CD4-positive, alpha-beta memory T cell (primary cell): Measurements from ENCODE around the gene BCAS2. TPM values are rescaled to one million over a fixed set of nuclear protein-coding genes. Genes with fewer than 3 reads are reported as not detected.
"Not testable (repeated sequence)": the region's sequence is repeated elsewhere in the genome, so short reads cannot be mapped to it uniquely, and the experiment has no call there.

Experiments used
- CTCF ChIA-PET: fragments of 350-600 bp; sonication (Branson Sonifier 250); formaldehyde crosslinking; loops from one replicate; lab custom pipeline; 2021; ENCODE audit warnings: inconsistent platforms; ENCODE audit not compliant: partially characterized antibody; lab: Charles Lee
- POLR2A ChIA-PET: fragments of 350-600 bp; sonication (Branson Sonifier 250); formaldehyde crosslinking; loops from one replicate; lab custom pipeline; 2021; ENCODE audit not compliant: partially characterized antibody; lab: Charles Lee
- DNase-seq, 5 donors: peaks; one replicate each; pipeline versions ENCODE4 v3.0.0 to v3.0.0-alpha.2; 2020 to 2022; ENCODE audit warnings: mixed read lengths in 1 of 5
- H3K27ac ChIP-seq: one replicate; pipeline ENCODE4 v1.7.0; 2013; ENCODE audit warnings: low read depth, low read length
- H3K27me3 ChIP-seq: 2 replicates; pipeline ENCODE4 v1.7.0; 2013; ENCODE audit warnings: mild to moderate bottlenecking, low read length, moderate library complexity; ENCODE audit not compliant: insufficient read depth
- H3K36me3 ChIP-seq: 2 replicates; pipeline ENCODE4 v1.7.0; 2013; ENCODE audit warnings: mild to moderate bottlenecking, low read length, moderate library complexity; ENCODE audit not compliant: insufficient read depth
- H3K4me1 ChIP-seq: 2 replicates; pipeline ENCODE4 v1.7.0; 2013; ENCODE audit warnings: mild to moderate bottlenecking, low read length, moderate library complexity; ENCODE audit not compliant: insufficient read depth
- H3K4me3 ChIP-seq, 2 donors: one replicate each; pipeline ENCODE4 v1.7.0; 2013; ENCODE audit warnings: low read length in 2 of 2, mild to moderate bottlenecking in 1 of 2
- H3K9me3 ChIP-seq, 2 donors: one replicate each; pipeline ENCODE4 v1.7.0; 2013; ENCODE audit warnings: low read length in 2 of 2, control low read depth in 1 of 2; ENCODE audit not compliant: control insufficient read depth in 1 of 2
- H3K27ac Mint-ChIP-seq, 7 donors: one replicate each; pipeline ENCODE4 v1.8.0; 2020 to 2021; ENCODE audit warnings: mixed read lengths in 7 of 7, mild to moderate bottlenecking in 6 of 7, inconsistent platforms in 3 of 7, moderate library complexity in 3 of 7
- H3K27me3 Mint-ChIP-seq, 2 donors: one replicate each; pipeline ENCODE4 v1.8.0; 2020 to 2021; ENCODE audit warnings: mixed read lengths in 2 of 2
- H3K36me3 Mint-ChIP-seq, 2 donors: one replicate each; pipeline ENCODE4 v1.8.0; 2020 to 2021; ENCODE audit warnings: mixed read lengths in 2 of 2, inconsistent platforms in 1 of 2, mild to moderate bottlenecking in 1 of 2
- H3K4me1 Mint-ChIP-seq, 4 donors: one replicate each; pipeline ENCODE4 v1.8.0; 2020 to 2021; ENCODE audit warnings: mixed read lengths in 4 of 4, mild to moderate bottlenecking in 1 of 4
- H3K4me3 Mint-ChIP-seq, 8 donors: one replicate each; pipeline ENCODE4 v1.8.0; 2020 to 2021; ENCODE audit warnings: mixed read lengths in 8 of 8, mild to moderate bottlenecking in 7 of 8, moderate library complexity in 6 of 8, inconsistent platforms in 3 of 8
- H3K9me3 Mint-ChIP-seq, 8 donors: one replicate each; pipeline ENCODE4 v1.8.0; 2020 to 2021; ENCODE audit warnings: mixed read lengths in 8 of 8, mild to moderate bottlenecking in 5 of 8, inconsistent platforms in 3 of 8, moderate library complexity in 1 of 8
- intact Hi-C: fragments of 100-400 bp; cut with micrococcal nuclease; formaldehyde crosslinking; loops from one replicate; pipeline ENCODE4 v1.15.1; 2023
- polyA plus RNA-seq, 2 donors: library from polyadenylated mRNA; unstranded; fragments of 300-500 nt; fragmentation: Illumina TruSeq; gene quantifications; one replicate each; pipeline ENCODE4 v1.2.3, GENCODE V29; 2021
- total RNA-seq, 2 experiments: library from RNA; stranded (reverse); gene quantifications; one replicate each; pipeline ENCODE4 v1.2.3, GENCODE V29; 2021

Gene BCAS2
- total and polyA plus RNA-seq, 4 experiments from 2014 or later = 33.9 to 159 (median 67.1) TPM

DNA sequence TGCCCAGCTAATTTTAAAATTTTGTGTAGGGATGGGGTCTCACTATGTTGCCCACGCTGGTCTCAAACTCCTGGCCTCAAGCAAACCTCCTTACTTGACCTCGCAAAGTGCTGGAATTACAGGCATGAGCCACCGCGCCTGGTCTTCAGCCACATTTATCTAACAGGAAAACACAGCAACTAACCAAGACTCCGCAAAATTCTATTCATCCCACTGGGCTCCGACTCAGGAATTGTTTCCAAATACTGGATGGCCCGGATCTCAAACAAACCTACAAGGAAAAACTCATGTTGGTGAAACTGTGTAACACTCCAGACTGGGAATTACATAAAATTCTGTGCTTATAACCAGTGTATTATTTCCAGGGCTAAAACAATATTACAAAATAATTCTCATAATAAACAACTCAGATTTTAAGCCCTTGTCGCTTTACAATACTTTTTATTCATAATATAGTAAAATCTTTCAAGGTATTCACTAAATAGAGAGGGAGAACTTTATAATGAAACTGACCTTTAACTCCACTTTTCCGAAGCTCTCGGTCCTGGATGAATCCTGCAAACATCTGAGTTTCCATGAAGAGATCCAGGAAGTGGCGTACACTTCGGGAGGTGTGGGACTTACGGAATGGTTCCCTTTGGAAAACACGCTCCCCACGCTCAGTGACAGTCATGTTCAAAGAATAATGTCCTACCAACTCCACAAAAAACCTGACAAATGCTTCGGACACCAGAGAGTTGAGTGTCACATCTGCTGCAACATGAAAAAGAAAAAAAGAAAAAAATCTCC, 6.0 kb upstream of the BCAS2 start:
- DNase-seq = no peak
- ChIA-PET POLR2A (no interaction called here), CTCF (no interaction called here)
- no peak overlapping the region for H3K27ac Mint-ChIP-seq
- peaks cover 0 to 4% (median 0%) of the 10 kb centered on the region in 4 donors for H3K4me1 Mint-ChIP-seq
- no peak overlapping the region for H3K4me3 Mint-ChIP-seq
- Histone ChIP-seq H3K4me1 (no peaks in the 10 kb centered on the region), H3K27ac (no peak overlapping the region), H3K36me3 (no peaks in the 10 kb centered on the region), H3K9me3 (no peaks in the 10 kb centered on the region), H3K4me3 (no peak overlapping the region), H3K27me3 (no peaks in the 10 kb centered on the region)
- no peaks in the 10 kb centered on the region for H3K9me3 Mint-ChIP-seq
- H3K36me3 Mint-ChIP-seq = no peaks in the 10 kb centered on the region
- intact Hi-C loops = loop anchor here (10.0 kb wide), 1 partner anchor 507 kb away; no protein-coding TSS in a partner anchor
- peaks cover 9 to 13% of the 10 kb centered on the region in 2 donors for H3K27me3 Mint-ChIP-seq

DNA sequence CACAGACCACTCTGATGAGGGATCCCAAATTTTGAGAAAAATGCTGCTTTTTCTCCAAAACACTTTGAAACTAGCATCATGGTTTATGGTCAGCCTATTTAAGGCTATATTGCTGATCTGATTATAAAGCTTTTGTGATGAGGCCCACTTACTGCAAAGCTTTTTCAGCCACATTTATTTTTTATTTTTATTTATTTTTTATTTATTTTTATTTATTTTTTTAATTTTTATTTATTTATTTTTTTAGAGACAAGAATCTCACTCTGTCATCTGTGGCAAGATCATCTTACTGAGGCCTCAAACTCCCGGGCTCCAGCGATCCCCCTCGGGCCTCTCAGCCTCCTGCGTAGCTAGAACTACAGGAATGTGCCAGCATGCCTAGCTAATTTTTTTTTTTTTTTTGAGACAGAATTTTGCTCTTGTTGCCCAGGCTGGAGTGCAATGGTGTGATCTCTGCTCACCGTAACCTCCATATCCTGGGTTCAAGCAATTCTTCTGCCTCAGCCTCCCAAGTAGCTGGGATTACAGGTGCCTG, 5.2 kb upstream of the BCAS2 start:
- Histone ChIP-seq H3K4me3 (no peak overlapping the region), H3K9me3 (no peaks in the 10 kb centered on the region), H3K4me1 (peaks cover 6% of the 10 kb centered on the region), H3K36me3 (no peaks in the 10 kb centered on the region), H3K27me3 (no peaks in the 10 kb centered on the region), H3K27ac (no peak overlapping the region)
- Mint-ChIP-seq H3K36me3 (peaks cover 0 to 3% of the 10 kb centered on the region in 2 donors), H3K4me1 (peaks cover 0 to 12% (median 4%) of the 10 kb centered on the region in 4 donors), H3K27ac (no peak overlapping the region), H3K9me3 (peaks cover 0 to 2% (median 0%) of the 10 kb centered on the region in 8 donors), H3K4me3 (no peak overlapping the region), H3K27me3 (peaks cover 9 to 11% of the 10 kb centered on the region in 2 donors)
- no peak for DNase-seq
- intact Hi-C loops = loop anchor here (10.0 kb wide), 1 partner anchor 508 kb away; no protein-coding TSS in a partner anchor
- POLR2A ChIA-PET = no interaction called here
- CTCF ChIA-PET = no interaction called here

DNA sequence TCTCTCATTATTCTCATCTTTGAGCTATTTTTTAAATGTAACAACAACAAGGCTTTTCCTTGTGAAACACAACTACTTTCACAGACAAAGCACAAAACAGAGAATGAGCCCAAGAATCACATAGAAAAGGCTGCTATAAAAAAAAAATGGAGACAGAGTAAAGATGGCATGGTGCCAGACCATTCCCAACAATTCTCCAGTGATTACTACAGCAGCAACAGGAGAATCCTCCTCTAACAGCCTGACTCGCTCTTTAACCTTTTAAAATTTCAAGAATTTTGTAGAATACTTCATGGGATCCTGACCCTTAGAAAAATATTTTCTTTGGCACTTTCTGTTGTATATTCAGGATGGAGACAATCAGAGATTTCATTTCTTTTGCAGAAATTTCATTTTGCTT, 3.8 kb upstream of the BCAS2 start:
- Histone ChIP-seq H3K27me3 (no peaks in the 10 kb centered on the region), H3K4me1 (peaks cover 15% of the 10 kb centered on the region), H3K4me3 (no peak overlapping the region), H3K9me3 (no peaks in the 10 kb centered on the region), H3K36me3 (no peaks in the 10 kb centered on the region), H3K27ac (no peak overlapping the region)
- ChIA-PET CTCF (no interaction called here), POLR2A (interaction anchor here (2.0 kb wide), 1 partner anchor 130 kb away, joined by 6 read pairs; no protein-coding TSS in a partner anchor)
- Mint-ChIP-seq H3K27me3 (peaks cover 5 to 9% of the 10 kb centered on the region in 2 donors), H3K4me3 (no peak overlapping the region), H3K27ac (no peak overlapping the region), H3K4me1 (peaks cover 3 to 20% (median 12%) of the 10 kb centered on the region in 4 donors), H3K36me3 (peaks cover 0 to 12% of the 10 kb centered on the region in 2 donors), H3K9me3 (peaks cover 0 to 2% (median 0%) of the 10 kb centered on the region in 8 donors)
- DNase-seq = no peak
- intact Hi-C loops = loop anchor here (10.0 kb wide), 1 partner anchor 510 kb away; no protein-coding TSS in a partner anchor

DNA sequence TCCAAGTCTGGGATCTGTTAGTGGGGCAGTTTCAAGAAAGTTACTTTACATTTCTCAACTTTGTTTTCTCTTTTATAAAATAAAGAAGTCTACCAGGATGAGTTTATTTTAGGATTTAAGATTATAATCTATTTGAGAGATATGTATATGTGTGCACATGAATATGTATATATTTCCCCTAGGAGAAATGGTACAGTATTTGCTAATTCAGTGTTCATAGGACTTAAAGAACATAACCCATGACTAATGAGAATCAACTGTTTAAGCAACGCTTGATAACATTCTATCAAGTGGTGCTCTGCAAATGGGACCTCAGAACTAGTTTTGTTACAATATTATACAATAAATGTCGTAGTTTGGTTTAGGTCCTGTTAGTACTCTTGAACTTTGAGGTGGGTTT, 7.0 kb downstream of the BCAS2 start:
- intact Hi-C loops = no loop called here
- CTCF ChIA-PET = interaction anchor here (1.0 to 1.5 kb wide), 2 partner anchors 168 to 227 kb away, joined by 3 to 4 read pairs; no protein-coding TSS in a partner anchor
- Histone ChIP-seq H3K36me3 (peaks cover 48% of the 10 kb centered on the region), H3K9me3 (no peaks in the 10 kb centered on the region), H3K27ac (no peak overlapping the region), H3K4me1 (peaks cover 9% of the 10 kb centered on the region), H3K27me3 (no peaks in the 10 kb centered on the region), H3K4me3 (no peak overlapping the region)
- peaks cover 12 to 18% (median 15%) of the 10 kb centered on the region in 4 donors for H3K4me1 Mint-ChIP-seq
- POLR2A ChIA-PET = interaction anchor here (1.2 kb wide), 1 partner anchor 10 kb away, joined by 3 read pairs; no protein-coding TSS in a partner anchor
- H3K36me3 Mint-ChIP-seq = peaks cover 63 to 81% of the 10 kb centered on the region in 2 donors
- H3K4me3 Mint-ChIP-seq = no peak overlapping the region
- H3K27ac Mint-ChIP-seq = no peak overlapping the region
- H3K27me3 Mint-ChIP-seq = no peaks in the 10 kb centered on the region
- peaks cover 0 to 2% (median 0%) of the 10 kb centered on the region in 8 donors for H3K9me3 Mint-ChIP-seq
- no peak for DNase-seq

DNA sequence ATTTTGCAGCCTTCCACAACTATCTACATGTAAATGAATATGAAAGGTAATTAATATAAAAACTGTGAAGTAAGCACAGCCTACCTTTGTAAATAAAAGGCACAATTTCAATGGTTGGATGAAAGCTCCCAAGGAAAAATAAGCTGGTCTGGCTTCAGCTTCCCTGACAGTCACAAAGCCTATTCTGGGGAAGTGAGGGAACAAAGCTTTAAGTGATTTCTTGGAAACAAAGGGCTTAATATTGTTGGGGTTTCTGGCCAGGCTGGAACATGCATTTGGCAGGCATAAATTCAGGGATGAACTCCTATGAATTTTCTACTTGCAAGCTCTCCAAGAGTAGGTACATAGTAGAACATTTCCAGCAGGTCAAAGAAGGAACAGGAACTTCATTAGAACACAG, 17.3 kb downstream of the BCAS2 start:
- H3K27ac ChIP-seq = no peak overlapping the region
- intact Hi-C loops = no loop called here
- no peak for DNase-seq
- ChIA-PET CTCF (no interaction called here), POLR2A (interaction anchor here (0.7 to 1.3 kb wide), 3 partner anchors 10 to 53 kb away, joined by 3 to 4 read pairs (median 3); partner anchors contain the start of genes BCAS2 and TRIM33)
- Mint-ChIP-seq H3K27ac (no peak overlapping the region), H3K9me3 (peaks cover 0 to 7% (median 0%) of the 10 kb centered on the region in 8 donors), H3K4me3 (no peak overlapping the region), H3K27me3 (no peaks in the 10 kb centered on the region), H3K4me1 (no peaks in the 10 kb centered on the region), H3K36me3 (peaks cover 44% of the 10 kb centered on the region in 2 donors)
- H3K36me3 ChIP-seq = peaks cover 21% of the 10 kb centered on the region
- H3K27me3 ChIP-seq = no peaks in the 10 kb centered on the region
- no peaks in the 10 kb centered on the region for H3K4me1 ChIP-seq
- H3K9me3 ChIP-seq = no peaks in the 10 kb centered on the region
- no peak overlapping the region for H3K4me3 ChIP-seq

DNA sequence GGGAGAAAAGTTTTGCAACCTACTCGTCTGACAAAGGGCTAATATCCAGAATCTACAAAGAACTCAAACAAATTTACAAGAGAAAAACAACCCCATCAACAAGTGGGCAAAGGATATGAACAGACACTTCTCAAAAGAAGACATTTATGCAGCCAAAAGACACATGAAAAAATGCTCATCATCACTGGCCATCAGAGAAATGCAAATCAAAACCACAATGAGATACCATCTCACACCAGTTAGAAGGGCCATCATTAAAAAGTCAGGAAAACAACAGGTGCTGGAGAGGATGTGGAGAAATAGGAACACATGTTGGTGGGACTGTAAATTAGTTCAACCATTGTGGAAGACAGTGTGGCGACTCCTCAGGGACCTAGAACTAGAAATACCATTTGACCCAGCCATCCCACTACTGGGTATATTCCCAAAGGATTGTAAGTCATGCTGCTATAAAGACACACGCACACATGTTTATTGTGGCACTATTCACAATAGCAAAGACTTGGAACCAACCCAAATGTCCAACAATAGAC, 18.4 kb downstream of the BCAS2 start:
- H3K4me3 ChIP-seq, intact Hi-C loops, H3K27me3 ChIP-seq, H3K27ac ChIP-seq, H3K9me3 ChIP-seq, POLR2A ChIA-PET, H3K9me3 Mint-ChIP-seq, H3K4me1 ChIP-seq, H3K27me3 Mint-ChIP-seq, H3K4me3 Mint-ChIP-seq, H3K27ac Mint-ChIP-seq, H3K4me1 Mint-ChIP-seq, CTCF ChIA-PET, DNase-seq: not testable (repeated sequence)
- H3K36me3 ChIP-seq = peaks cover 20% of the 10 kb centered on the region
- peaks cover 36 to 38% of the 10 kb centered on the region in 2 donors for H3K36me3 Mint-ChIP-seq

DNA sequence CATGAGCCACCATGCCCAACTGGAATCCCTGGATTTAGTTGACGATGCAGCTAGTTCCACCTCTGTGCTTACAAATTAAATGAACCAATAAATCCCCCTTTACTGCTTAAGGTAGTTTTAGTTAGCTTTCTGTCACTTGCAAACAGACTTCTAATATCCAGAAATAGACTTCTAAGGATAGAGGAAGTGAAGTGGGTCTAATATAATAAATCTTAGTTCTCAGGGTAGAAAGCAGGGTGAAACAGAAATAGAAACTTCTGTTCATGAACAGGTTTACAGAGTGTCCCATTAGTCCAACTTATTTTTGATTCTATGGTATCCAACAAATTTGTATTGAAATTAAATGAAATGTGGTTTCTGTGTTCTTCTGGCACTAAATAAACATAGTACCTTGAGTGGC, 20.1 kb downstream of the BCAS2 start:
- Mint-ChIP-seq H3K9me3 (peaks cover 0 to 7% (median 0%) of the 10 kb centered on the region in 8 donors), H3K36me3 (peaks cover 22% of the 10 kb centered on the region in 2 donors), H3K27me3 (no peaks in the 10 kb centered on the region), H3K27ac (no peak overlapping the region), H3K4me3 (no peak overlapping the region), H3K4me1 (no peaks in the 10 kb centered on the region)
- peaks cover 6% of the 10 kb centered on the region for H3K36me3 ChIP-seq
- H3K27ac ChIP-seq = no peak overlapping the region
- no peaks in the 10 kb centered on the region for H3K9me3 ChIP-seq
- intact Hi-C loops = no loop called here
- DNase-seq = no peak
- ChIA-PET POLR2A (no interaction called here), CTCF (interaction anchor here (1.8 to 2.9 kb wide), 2 partner anchors 57 to 215 kb away, joined by 4 to 11 read pairs; no protein-coding TSS in a partner anchor)
- H3K27me3 ChIP-seq = no peaks in the 10 kb centered on the region
- no peak overlapping the region for H3K4me3 ChIP-seq
- no peaks in the 10 kb centered on the region for H3K4me1 ChIP-seq
